ENCODE data around the gene PANK4. TPM values are rescaled to one million over a fixed set of nuclear protein-coding genes. Genes with fewer than 3 reads are reported as not detected.

Gene PANK4
- total RNA-seq, 2 experiments from 2014 or later: 42.9 to 47.0 TPM

GRCh38 chr1:2498648-2499047 is 27.7 kb downstream of the PANK4 start:
- no peak for ATAC-seq (ENCODE audit: poor library complexity)
- ChIA-PET POLR2A (no interaction called here), CTCF (no interaction called here)
- no peaks in the 10 kb centered on the region for H3K27me3 Mint-ChIP-seq
- no peak for DNase-seq
- H3K4me3 Mint-ChIP-seq: no peak overlapping the region
- Histone ChIP-seq H3K9me3 (ENCODE audit: control insufficient read depth in 1 of 2, insufficient read depth in 1 of 2, low read length in 2 of 2) (peaks cover 0 to 6% of the 10 kb centered on the region in 2 experiments), H3K27ac (ENCODE audit: low read depth in 1 of 2, low read length in 2 of 2) (no peak overlapping the region), H3K4me3 (ENCODE audit: low read length) (no peak overlapping the region), H3K27me3 (ENCODE audit: control insufficient read depth in 1 of 2, insufficient read depth in 2 of 2, low read length in 2 of 2) (no peaks in the 10 kb centered on the region), H3K4me1 (ENCODE audit: insufficient read depth, low read length) (peaks cover 48% of the 10 kb centered on the region), H3K36me3 (ENCODE audit: insufficient read depth, low read length) (no peaks in the 10 kb centered on the region)
- H3K27ac Mint-ChIP-seq: no peak overlapping the region
- peaks cover 18% of the 10 kb centered on the region for H3K4me1 Mint-ChIP-seq (ENCODE audit: low read depth)
- no peaks in the 10 kb centered on the region for H3K36me3 Mint-ChIP-seq (ENCODE audit: low read depth)
- H3K9me3 Mint-ChIP-seq: no peaks in the 10 kb centered on the region
- TF ChIP-seq CTCF (IDR thresholded peaks at IDR 0.05): no peak
- intact Hi-C loops (cut with DNase I, micrococcal nuclease): no loop called here

GRCh38 chr1:2497891-2498290 is 28.5 kb downstream of the PANK4 start:
- Mint-ChIP-seq H3K27ac (no peak overlapping the region), H3K27me3 (no peaks in the 10 kb centered on the region), H3K36me3 (ENCODE audit: low read depth) (no peaks in the 10 kb centered on the region), H3K9me3 (no peaks in the 10 kb centered on the region), H3K4me3 (no peak overlapping the region), H3K4me1 (ENCODE audit: low read depth) (peaks cover 24% of the 10 kb centered on the region)
- peaks cover 0 to 1% of the 10 kb centered on the region in 2 experiments for H3K9me3 ChIP-seq (ENCODE audit: control insufficient read depth in 1 of 2, insufficient read depth in 1 of 2, low read length in 2 of 2)
- H3K27ac ChIP-seq (ENCODE audit: low read depth in 1 of 2, low read length in 2 of 2): no peak overlapping the region
- TF ChIP-seq CTCF (IDR thresholded peaks at IDR 0.05): no peak
- no peaks in the 10 kb centered on the region for H3K36me3 ChIP-seq (ENCODE audit: insufficient read depth, low read length)
- DNase-seq (no peak), ATAC-seq (ENCODE audit: poor library complexity) (no peak)
- no peaks in the 10 kb centered on the region for H3K27me3 ChIP-seq (ENCODE audit: control insufficient read depth in 1 of 2, insufficient read depth in 2 of 2, low read length in 2 of 2)
- no peak overlapping the region for H3K4me3 ChIP-seq (ENCODE audit: low read length)
- POLR2A ChIA-PET: no interaction called here
- H3K4me1 ChIP-seq (ENCODE audit: insufficient read depth, low read length): peaks cover 54% of the 10 kb centered on the region
- CTCF ChIA-PET: no interaction called here
- intact Hi-C loops (cut with DNase I, micrococcal nuclease): no loop called here

GRCh38 chr1:2496746-2497145 is 29.6 kb downstream of the PANK4 start:
- no peaks in the 10 kb centered on the region for H3K9me3 Mint-ChIP-seq
- no peak for ATAC-seq (ENCODE audit: poor library complexity)
- TF ChIP-seq CTCF (IDR thresholded peaks at IDR 0.05): no peak
- intact Hi-C loops (cut with DNase I, micrococcal nuclease): no loop called here
- ChIA-PET POLR2A (no interaction called here), CTCF (no interaction called here)
- peaks cover 54% of the 10 kb centered on the region for H3K4me1 ChIP-seq (ENCODE audit: insufficient read depth, low read length)
- no peaks in the 10 kb centered on the region for H3K27me3 Mint-ChIP-seq
- no peaks in the 10 kb centered on the region for H3K9me3 ChIP-seq (ENCODE audit: control insufficient read depth in 1 of 2, insufficient read depth in 1 of 2, low read length in 2 of 2)
- H3K27ac ChIP-seq (ENCODE audit: low read depth in 1 of 2, low read length in 2 of 2): no peak overlapping the region
- peaks cover 24% of the 10 kb centered on the region for H3K4me1 Mint-ChIP-seq (ENCODE audit: low read depth)
- no peak for DNase-seq
- H3K27ac Mint-ChIP-seq: no peak overlapping the region
- no peak overlapping the region for H3K4me3 ChIP-seq (ENCODE audit: low read length)
- no peaks in the 10 kb centered on the region for H3K36me3 Mint-ChIP-seq (ENCODE audit: low read depth)
- H3K27me3 ChIP-seq (ENCODE audit: control insufficient read depth in 1 of 2, insufficient read depth in 2 of 2, low read length in 2 of 2): no peaks in the 10 kb centered on the region
- H3K4me3 Mint-ChIP-seq: no peak overlapping the region
- no peaks in the 10 kb centered on the region for H3K36me3 ChIP-seq (ENCODE audit: insufficient read depth, low read length)
